Thyroid gland (tissue), 4 donors: ENCODE measurements around the gene SLC1A7.

Experiments
- CTCF ChIP-seq, 6 experiments: fragments of 200-600 bp in 3 of 6; fragments of 450-650 bp in 3 of 6; sonication (generic) in 3 of 6; IDR thresholded peaks; one replicate each; pipeline ENCODE4 v1.5.1; 2016 to 2019; ENCODE audit warnings: antibody characterized with exemption in 6 of 6, mild to moderate bottlenecking in 2 of 6, inconsistent platforms in 1 of 6, moderate library complexity in 1 of 6
- POLR2A ChIP-seq, 2 donors: fragments of 450-650 bp; IDR thresholded peaks; one replicate each; pipeline ENCODE4 v1.6.1; 2017; ENCODE audit warnings: antibody characterized with exemption in 2 of 2, mild to moderate bottlenecking in 2 of 2, moderate library complexity in 1 of 2

- TF ChIP-seq CTCF (IDR thresholded peaks at IDR 0.05), result no peak
- TF ChIP-seq POLR2A (IDR thresholded peaks at IDR 0.05), result no peak
Measured at GRCh38 chr1:53075761-53076163, 66.7 kb downstream of the SLC1A7 start.
